ENCODE results near the gene TMEM187.

- no peak for TF ChIP-seq CTCF (IDR thresholded peaks at IDR 0.05; ENCODE audit: borderline replicate concordance, extremely low read depth, low read length, poor library complexity, severe bottlenecking)
- TF ChIP-seq EZH2 (IDR thresholded peaks at IDR 0.05; ENCODE audit: borderline replicate concordance, low read depth, low read length, severe bottlenecking), result no peak
These were observed 46.6 kb upstream of the TMEM187 start, which contains the start of gene ARHGAP4 for GRCh38 chrX:153925739-153926551.

All from DND-41 (cell line).